ENCODE data around the gene PHF21A.

The PHF21A gene

DNA sequence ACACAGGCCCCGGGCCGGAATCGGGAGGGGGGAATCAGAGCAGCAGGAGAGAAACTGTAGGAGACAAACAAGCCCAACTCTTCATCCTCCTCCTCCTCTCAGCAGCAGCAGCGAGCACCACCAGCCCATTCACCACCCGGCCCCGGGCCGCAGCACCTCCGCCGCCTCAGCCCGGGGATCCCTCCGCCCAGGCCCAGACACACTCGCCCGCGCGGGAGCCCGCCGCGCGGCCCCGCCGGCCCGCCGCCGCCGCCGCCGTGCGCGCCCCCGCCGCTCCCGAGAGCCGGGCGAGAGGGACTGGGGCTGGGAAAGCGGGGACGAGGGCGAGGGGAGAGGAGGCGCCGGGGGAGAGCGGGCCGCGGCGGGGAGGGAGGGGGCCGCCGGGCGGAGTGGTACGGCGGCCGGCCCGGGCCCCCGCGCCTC is at the start of gene PHF21A:
TSS of gene PHF21A (minus strand) at position 154 of the 423 bp plus-strand sequence. CDS start 37,235 bp downstream, outside the sequence.
- peak; percentile 62 for DNase-seq (ENCODE audit: low spot score)

DNA sequence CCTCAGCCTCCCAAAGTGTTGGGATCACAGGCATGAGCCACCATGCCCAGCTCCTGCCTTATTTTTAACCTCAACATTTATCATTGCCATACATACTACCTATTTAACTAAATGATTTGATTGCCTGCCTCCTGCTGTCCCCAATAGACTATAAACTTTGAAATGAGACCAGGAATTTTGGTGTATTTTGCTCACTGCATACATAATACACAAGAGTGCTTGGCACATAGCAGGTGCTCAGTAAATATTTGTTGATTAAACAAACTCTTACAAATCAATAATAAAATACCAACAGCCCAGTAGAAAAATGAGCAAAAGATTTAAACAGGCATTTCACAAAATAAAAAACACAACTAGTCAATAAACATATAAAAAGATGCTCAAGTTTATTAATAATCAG is 49.5 kb upstream of the PHF21A start:
- no peak for DNase-seq (ENCODE audit: low spot score)

DNA sequence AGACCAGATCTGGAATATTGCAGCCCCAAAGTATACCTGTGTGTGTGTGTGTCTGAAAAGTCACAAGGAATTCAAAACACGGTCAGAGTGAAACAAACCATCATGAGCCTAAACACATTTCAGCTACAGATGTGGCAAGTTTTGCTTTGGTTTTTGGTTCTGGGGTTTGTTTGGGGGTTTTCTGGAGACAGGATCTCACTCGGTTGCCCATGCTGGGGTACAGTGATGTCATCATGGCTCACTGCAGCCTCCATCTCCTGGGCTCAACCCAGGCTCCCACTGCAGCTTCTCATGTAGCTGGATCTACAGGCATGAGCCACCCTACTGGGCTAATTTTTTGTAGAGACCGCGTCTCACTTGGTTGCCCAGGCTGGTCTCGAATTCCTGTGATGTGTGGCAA is 41.4 kb upstream of the PHF21A start:
- DNase-seq (ENCODE audit: low spot score), result no peak

DNA sequence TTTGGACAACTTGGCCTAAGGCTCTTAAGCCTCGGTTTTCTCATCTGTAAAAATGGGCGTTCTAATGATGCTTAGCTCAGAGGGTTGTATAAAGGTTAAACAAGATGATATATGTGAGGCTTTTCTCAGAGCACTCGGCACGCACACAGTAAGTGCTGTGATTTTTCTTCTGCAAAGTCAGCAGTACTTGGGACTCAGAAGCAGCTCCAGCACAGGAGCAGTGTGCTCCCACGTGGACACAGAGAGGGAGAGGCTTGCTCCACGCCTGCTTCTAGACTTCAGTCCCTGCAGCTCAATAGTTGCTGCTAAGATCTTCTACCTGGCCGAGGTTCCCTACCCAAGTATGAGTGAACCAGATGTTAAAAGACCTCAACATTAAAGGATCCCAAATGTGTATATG is 39.9 kb upstream of the PHF21A start:
- no peak for DNase-seq (ENCODE audit: low spot score)

DNA sequence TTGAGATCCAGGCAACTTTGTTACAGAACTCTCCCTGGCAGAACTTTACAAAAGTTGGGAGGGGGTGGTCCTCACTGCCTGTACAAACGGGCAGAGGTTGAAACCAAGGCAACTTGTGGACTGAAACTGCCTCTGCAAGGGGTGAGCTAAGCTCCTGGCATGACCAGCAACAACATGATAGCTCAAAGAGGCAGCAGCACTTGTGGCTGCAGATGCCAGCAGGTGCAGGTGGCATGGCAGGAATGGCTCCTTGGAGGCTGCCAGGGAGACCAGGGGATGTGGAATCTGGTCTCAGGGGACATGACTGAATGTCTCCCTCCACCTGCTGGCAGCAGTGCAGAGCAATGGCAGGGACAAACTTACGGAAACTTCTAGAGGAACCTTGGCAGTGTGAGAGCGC is 38.8 kb upstream of the PHF21A start:
- DNase-seq (ENCODE audit: low spot score), result no peak

DNA sequence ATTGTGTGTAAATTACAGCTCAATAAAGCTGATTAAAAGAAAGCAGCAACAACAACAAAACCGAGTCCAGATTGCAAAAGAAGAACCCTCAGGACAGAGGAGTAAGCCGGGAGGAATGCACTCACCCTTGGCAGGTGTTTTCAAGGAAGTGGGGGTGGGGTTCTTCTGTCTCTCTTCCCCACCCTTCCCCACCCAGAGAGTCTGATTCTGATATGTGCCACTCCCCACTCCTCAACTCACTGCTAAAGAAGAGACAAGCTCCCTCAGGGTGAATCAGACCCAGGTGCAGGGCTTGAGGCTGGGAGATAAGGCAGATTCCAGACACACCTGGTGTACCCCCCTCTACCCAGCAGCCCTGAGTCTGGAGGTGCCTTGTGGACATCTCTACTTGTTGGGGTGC is 38.4 kb upstream of the PHF21A start:
- no peak for DNase-seq (ENCODE audit: low spot score)

DNA sequence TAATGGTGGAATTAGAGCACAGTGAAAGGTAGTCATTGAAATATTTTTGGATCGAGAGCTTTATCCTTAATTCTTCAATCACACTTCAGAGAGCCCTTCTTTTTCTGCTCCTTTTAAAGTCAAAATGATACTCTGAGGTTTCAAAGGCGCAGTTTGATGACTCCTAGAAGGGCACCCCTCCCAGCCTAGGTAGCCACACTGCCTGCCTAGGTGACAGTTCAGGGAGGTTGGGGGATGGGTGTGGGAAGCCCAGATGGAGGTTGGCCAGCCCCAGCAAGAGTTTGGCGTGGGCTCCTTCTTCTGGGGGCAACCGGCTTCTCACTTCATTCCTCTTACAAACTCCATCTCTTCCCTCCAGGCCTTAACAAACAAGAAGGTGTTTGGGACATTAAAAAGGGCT is 28.6 kb upstream of the PHF21A start:
- DNase-seq (ENCODE audit: low spot score), result no peak

DNA sequence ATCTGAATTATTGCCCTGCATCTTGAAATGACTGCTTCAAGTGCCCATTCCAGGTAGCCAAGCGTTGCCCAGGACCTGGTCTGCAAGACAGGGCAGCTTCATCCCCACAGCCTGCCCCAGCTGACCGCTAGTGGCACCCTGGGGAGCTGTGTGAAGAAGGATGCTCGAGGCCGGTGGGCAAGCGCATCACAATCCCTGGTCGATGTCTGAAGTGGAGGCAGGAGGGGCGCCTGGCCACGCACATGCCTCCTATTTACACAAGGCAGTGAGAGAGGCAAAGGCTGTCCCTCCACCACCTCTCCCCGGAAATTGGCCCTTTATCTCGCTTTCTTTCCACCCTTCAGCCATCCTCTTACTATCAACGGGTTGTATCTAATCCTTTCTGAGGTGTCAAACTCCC is 28.1 kb upstream of the PHF21A start:
- no peak for DNase-seq (ENCODE audit: low spot score)

DNA sequence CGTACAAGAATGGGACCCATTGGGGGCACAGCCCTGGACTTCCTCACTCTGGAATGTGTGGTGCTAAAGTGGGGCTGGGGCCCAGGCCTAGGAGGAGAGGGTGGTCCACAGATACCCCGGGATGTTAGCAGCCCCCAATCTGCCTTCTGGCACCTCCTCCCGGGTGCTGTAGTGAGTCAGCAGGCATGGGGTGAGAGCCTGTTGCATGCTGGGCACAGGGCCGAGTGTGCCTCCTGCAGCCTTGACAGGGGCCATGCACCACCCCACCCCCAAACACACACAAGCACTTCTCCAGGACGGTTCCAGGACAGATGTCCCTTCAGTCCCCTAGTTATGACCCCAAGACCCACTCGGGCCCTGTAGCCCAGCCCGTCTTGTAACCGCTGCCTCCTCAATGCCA is 23.5 kb upstream of the PHF21A start:
- no peak for DNase-seq (ENCODE audit: low spot score)

DNA sequence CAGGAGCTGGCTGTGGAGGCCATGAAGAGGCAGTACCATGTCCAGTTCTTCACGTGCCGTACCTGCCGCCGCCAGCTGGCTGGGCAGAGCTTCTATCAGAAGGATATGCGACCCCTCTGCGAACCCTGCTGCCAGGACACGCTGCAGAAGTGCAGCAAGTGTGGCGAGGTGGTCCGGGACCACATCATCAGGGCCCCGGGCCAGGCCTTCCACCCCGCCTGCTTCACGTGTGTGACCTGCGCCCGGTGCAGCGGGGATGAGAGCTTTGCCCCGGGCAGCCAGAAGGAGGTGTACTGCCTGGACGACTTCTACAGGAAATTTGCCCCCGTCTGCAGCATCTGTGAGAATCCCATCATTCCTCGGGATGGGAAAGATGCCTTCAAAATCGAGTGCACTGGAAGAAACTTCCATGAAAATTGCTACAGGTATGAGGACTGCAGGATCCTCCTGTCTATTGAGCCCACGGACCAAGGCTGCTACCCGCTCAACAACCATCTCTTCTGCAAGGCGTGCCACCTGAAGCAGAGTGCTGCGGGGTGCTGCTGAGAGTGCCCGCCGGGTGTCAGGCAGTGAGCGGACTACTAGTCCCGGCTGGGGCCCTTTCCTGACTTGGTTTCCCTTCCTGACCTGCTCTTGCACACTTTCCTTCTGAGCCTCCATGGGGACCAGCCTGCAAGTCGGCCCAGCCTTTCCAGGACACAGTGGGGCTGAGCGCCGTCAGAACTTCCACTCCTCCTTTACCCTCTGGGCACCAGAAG is 22.0 kb upstream of the PHF21A start:
- no peak for DNase-seq (ENCODE audit: low spot score)

DNA sequence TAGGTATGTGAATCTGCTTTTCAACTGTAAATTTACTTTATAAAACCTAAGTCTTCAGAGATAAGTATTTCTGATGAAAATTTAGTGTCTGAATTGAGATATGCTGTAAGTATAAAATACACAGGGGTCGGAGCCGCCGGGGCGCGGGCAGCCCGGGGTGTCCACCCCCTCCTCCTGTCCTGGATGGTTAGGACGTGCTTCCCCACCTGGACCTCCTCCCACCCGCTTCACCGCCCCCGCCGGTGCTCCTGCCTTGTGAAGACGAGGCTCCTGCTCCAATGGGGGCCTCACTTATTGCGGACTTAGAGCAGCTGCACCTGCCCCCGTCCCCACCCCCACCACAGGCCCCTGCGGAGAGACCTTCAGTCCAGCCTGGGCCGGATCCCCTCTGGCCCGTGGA is 21.3 kb upstream of the PHF21A start:
- no peak for DNase-seq (ENCODE audit: low spot score)

DNA sequence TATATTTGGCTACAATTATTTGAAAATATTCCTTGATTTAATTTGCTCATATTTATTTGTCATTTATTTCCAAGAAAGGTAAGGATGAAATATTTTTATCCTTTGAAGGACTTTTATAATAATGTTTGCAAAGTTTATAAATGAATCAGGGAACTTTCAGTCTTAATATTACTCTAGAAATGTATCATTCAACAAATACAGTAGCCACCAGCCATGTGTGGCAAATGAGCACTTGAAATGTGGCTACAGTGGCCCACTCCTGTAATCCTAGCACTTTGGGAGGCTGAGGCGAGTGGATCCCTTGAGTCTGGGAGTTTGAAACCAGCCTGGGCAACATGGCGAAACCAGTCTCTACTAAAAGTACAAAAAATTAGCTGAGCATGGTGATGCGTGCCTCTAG is 20.3 kb upstream of the PHF21A start:
- DNase-seq (ENCODE audit: low spot score), result no peak

DNA sequence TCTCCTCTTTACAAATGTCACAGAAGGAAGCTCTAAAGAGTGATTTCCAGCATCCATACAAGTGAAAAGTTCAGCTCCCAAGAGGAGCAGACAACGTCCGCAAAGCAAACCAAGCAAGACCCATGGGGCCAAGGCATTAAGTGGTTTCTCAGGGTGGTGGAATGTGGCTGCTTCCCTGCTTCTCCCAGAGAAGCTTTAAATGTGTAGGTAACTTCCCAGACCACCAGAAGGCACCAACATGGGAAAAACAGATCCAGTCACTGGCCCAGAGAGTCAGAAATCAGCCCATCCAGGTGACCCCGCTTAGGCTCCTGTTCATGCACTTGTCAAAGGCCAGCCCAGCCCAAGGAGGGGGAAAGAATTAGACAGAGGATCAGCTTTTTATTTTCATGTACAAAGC is 13.3 kb upstream of the PHF21A start:
- no peak for DNase-seq (ENCODE audit: low spot score)

DNA sequence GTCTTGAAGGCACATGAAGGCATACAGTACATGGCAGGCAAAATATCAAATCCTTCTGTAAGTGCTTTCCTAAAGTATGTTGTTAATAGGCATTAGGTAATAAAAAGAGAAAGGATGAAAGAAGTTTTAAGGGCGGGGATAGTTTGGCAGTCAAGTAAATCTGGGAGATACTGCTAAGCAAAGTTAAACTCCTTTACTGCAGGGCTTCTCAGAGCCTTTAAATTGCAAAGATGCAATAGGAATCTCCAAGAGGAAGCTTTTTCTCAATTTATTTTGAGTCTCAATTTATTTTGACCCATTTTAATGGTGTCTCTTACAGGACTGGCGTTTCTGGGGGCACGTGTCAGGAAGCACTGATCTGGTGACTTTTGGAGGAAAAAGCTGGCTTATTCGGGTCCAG is 12.8 kb upstream of the PHF21A start:
- no peak for DNase-seq (ENCODE audit: low spot score)

DNA sequence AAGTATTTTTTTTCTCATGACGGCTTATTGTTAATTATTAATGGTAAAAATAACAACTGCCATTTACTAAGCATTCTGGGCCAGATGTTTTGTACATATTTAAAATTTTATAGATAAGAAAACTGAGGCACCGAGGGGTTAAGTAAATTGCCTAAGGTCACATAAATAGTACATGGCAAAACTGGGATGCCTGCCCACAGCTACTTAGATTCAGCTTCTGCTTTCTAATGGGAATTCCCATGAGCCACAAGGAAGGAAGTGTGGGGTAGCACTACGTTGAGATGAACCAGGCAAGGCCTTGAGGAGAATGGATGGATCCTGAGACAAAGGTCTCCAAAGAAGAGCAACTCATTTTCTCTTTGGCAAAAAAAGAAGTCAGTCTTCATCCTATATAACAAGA is 11.9 kb upstream of the PHF21A start:
- DNase-seq (ENCODE audit: low spot score), result no peak

DNA sequence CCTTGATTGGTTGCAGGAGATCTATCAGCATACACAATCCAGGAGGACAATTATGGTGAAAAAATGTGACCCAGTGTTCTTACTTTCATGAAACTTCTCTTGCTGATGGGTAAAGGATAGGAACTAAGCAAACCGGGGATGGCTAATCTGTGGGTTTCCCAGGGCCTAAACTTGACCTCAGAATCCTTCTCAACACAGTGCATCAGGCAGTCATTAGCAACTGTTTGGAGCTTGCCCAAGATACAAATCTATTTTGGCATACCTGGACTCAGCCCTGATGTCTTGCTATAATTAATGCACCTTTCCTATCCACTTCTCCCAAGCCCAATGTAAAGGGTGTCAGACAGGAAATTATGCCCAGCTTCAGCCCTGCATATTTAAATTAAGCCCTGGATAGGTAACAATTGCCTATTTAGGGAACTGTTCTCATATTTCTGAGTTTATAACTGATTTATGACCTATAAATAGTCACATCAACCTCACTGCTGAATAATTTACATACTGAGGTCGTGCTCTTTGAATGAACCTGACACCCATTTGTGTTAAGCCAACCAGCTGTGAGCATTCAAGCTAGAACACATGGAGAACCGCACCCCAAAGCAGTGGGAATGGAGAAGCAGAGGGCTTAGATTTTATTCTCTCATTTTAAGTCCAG is 9.2 kb upstream of the PHF21A start:
- DNase-seq (ENCODE audit: low spot score), result no peak

DNA sequence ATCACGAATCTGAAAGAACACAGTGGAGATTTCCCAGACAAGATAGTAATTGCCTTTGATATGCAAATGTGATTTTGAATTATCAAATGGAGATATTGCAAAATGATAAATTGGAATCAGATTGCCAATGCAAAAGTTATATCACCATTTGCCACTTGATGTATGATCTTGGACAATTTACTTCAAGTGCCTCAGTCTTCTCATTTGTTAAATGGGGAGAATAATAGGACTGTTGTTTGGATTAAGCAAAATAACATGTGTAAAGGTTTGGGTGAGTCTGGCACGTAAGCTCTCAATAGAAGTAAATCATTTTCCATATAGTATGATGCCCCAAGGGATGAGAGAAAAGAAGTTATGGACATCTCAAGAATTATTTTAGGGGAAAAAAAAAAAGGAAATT is 7.9 kb upstream of the PHF21A start:
- no peak for DNase-seq (ENCODE audit: low spot score)

DNA sequence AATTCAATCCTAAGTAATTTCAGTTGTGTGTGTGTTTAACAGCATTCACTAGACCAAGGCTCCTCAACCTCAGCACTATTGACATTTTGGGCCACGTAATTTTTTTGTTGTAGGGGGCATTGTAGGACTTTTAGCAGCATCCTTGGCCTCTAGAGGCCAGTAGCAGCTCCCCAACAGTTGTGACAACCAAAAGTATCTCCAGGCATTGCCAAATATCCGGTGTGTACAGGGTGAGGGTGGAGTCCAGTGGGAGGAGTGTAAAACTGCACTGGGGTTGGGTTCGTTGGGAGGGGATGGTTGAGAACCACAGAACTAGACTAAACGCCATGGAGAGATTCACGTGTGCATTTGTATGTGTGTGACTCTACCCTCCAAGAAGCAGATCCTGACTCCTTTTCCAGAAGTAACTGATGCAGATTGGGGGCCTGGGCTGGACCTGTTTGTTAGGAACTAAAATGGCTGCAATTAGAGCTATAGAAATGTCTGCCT is 5.9 kb upstream of the PHF21A start:
- no peak for DNase-seq (ENCODE audit: low spot score)

DNA sequence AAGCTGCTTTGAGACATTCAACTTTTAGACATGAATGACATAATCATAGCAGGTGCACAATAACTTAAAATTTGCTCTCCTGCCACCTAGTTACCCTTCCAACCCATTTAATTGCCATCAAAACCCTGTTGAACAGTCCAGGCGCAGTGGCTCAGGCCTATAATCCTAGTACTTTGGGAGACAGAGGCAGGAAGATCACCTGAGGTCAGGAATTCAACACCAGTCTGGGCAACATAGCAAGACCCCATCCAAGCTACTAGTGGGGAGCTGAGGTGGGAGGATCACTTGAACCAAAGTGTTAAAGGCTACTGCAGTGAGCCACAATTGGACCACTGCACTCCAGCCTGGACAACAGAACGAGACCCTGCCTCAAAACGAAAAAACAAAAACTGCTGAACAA is 4.0 kb upstream of the PHF21A start:
- no peak for DNase-seq (ENCODE audit: low spot score)

DNA sequence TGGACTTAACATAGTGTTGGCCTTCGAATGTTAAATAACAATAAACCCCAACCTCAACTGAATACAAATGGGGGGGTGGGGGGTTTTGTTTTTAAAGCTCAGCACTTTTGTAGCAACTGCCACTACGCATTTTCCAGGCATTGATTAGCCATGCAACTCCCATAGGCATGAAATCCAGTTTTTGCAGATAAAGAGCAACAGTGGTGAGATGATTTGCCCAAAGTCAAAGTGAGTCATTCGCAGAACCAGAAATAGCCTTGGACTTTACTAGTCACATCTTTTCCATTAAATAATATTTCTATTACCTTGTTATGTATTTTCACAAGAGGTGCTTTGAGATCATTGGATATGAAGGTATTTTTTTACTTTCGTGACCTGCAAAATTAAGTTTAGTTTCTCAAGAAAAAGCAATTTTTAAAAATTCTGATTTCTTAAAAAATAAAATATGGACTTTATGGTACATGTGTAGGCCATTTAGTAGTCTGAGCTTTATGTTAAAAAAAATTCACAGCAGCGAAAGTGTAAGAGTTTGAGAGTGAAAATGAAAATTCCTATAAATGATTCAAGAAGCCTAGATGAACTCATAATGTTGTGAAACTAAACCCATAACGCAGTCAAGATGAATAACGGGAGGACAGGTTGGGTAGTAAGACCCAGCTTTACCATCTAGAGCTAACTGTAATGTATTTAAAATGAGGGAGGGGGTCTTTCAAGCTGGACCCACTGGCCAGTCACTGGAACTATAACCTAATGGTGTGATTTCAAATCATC is 1.9 kb upstream of the PHF21A start:
- DNase-seq (ENCODE audit: low spot score), result no peak

DNA sequence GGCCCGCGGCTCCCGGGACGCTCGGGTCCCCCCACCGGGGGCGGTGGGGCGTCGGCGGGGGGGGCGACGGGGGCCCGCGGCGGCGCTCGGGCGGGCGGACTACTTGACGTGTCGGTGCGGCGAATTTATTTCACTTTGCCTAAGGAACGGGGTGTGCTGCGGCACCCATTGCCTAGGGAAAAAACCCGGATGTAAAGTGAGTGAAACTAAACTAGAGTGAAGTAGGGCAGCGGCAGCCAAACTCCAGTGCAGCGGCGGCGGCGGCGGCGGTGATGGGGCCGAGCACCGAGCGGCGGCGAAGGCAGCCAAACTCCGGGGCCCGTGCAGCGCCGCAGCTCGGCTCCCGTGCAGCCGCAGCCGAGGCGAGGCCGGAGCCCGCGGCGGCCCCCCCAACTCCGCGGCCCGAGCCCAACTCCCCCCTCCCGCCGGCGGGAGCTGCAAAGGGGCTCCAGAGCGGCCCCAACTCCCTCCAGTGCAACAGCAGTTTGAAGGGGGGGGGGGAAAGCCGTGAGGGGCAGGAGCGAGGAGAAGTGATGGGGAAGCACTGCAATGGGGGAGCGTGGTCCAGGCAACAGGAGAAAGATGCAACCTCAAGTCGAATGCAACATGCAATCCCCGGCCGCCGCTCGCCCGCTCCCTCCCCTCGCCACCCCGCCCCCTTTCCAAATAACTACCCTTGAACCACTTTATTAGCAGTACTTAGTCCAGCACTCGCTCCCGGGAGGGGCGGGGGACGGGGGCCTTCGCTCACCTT is 647 bp upstream of the PHF21A start:
- peak; percentile 51 for DNase-seq (ENCODE audit: low spot score)

Data from COLO829 (cell line).